DND-41 (cell line): ENCODE data around the gene CLDN7.

ENCODE experiments used
- EZH2 ChIP-seq: IDR thresholded peaks from 3 replicates; pipeline ENCODE4 v1.6.1; 2012; ENCODE audit warnings: borderline replicate concordance, low read depth, mild to moderate bottlenecking, moderate library complexity, low read length, inconsistent platforms; ENCODE audit not compliant: severe bottlenecking
- TF ChIP-seq, protein P1 (sequence below): IDR thresholded peaks from 2 replicates; pipeline ENCODE4 v1.5.1; 2012; ENCODE audit warnings: borderline replicate concordance, low read length, moderate library complexity, mild to moderate bottlenecking; ENCODE audit not compliant: poor library complexity, severe bottlenecking; ENCODE audit errors: extremely low read depth

DNA sequence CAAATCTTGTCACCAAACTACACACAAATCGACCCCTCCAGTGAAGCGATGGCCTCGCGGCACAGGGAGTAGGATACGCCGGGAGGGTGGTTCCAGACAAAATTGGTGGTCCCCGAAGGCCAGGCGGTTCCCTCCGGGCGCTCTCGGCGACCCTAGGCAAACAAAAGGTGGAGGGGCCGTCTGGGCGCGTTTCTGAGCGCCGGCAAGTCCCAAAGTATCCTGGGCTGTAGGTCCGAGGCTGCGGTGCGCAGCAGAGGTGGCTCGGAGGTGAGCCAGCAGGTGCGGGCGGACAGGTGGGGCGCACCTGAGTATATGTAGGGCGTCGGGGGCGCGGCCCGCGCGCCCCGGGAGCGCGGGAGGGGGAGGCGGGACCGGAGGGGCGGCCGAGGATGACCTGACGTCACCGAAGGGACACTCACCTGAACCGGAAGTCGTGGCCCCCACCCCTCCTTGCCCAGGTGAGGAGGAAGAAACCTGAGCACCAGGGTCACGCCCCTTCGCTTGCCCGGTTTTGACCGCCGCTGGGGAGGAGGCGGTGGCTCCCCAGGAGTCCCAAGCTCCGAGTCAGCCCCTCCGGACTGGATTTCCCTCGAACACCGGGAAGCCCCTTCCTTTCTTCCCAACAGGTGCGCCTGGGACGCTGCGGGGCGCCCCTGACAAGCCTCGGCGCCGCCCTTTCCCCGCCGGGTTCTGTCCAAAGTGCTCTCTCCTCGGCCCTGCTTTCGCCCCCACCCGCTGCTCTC, at the start of gene CLDN7:
- TF ChIP-seq, protein P1, sequence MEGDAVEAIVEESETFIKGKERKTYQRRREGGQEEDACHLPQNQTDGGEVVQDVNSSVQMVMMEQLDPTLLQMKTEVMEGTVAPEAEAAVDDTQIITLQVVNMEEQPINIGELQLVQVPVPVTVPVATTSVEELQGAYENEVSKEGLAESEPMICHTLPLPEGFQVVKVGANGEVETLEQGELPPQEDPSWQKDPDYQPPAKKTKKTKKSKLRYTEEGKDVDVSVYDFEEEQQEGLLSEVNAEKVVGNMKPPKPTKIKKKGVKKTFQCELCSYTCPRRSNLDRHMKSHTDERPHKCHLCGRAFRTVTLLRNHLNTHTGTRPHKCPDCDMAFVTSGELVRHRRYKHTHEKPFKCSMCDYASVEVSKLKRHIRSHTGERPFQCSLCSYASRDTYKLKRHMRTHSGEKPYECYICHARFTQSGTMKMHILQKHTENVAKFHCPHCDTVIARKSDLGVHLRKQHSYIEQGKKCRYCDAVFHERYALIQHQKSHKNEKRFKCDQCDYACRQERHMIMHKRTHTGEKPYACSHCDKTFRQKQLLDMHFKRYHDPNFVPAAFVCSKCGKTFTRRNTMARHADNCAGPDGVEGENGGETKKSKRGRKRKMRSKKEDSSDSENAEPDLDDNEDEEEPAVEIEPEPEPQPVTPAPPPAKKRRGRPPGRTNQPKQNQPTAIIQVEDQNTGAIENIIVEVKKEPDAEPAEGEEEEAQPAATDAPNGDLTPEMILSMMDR, result no peak
- TF ChIP-seq EZH2, result no peak
